Measurements from ENCODE around the gene SDS.

Gene SDS

GRCh38 chr12:113413488-113413939 is 9.8 kb upstream of the SDS start:
- H3K4me1 ChIP-seq, result no peaks in the 10 kb centered on the region
- no peak overlapping the region for H3K9ac ChIP-seq
- TF ChIP-seq CTCF (IDR thresholded peaks at IDR 0.05), result no peak
- H3K79me2 ChIP-seq, result no peaks in the 10 kb centered on the region
- no peak overlapping the region for H3K27ac ChIP-seq
- no peaks in the 10 kb centered on the region for H3K27me3 ChIP-seq (ENCODE audit: control insufficient read depth, insufficient read depth, low read length)
- no peaks in the 10 kb centered on the region for H3K36me3 ChIP-seq (ENCODE audit: control insufficient read depth, insufficient read depth, low read length)
- H3K4me3 ChIP-seq (ENCODE audit: low read depth, low read length), result no peak overlapping the region
- no peaks in the 10 kb centered on the region for H3K9me3 ChIP-seq (ENCODE audit: control insufficient read depth, low read length)
- H3K4me2 ChIP-seq (ENCODE audit: low read length), result no peak overlapping the region
- H2AFZ ChIP-seq, result no peak overlapping the region

- no peak overlapping the region for H3K4me3 ChIP-seq (ENCODE audit: low read depth, low read length)
- no peak overlapping the region for H3K4me2 ChIP-seq (ENCODE audit: low read length)
- no peaks in the 10 kb centered on the region for H3K79me2 ChIP-seq
- H3K27ac ChIP-seq, result no peak overlapping the region
- H3K9ac ChIP-seq, result no peak overlapping the region
- H3K9me3 ChIP-seq (ENCODE audit: control insufficient read depth, low read length), result no peaks in the 10 kb centered on the region
- no peaks in the 10 kb centered on the region for H3K27me3 ChIP-seq (ENCODE audit: control insufficient read depth, insufficient read depth, low read length)
- no peaks in the 10 kb centered on the region for H3K36me3 ChIP-seq (ENCODE audit: control insufficient read depth, insufficient read depth, low read length)
- H2AFZ ChIP-seq, result no peak overlapping the region
- TF ChIP-seq CTCF (IDR thresholded peaks at IDR 0.05), result no peak
- no peaks in the 10 kb centered on the region for H3K4me1 ChIP-seq
Measured at GRCh38 chr12:113409462-113410124, 5.9 kb upstream of the SDS start.

GRCh38 chr12:113408756-113409298 is 5.1 kb upstream of the SDS start:
- no peak overlapping the region for H3K9ac ChIP-seq
- no peaks in the 10 kb centered on the region for H3K27me3 ChIP-seq (ENCODE audit: control insufficient read depth, insufficient read depth, low read length)
- H3K36me3 ChIP-seq (ENCODE audit: control insufficient read depth, insufficient read depth, low read length), result no peaks in the 10 kb centered on the region
- H3K4me1 ChIP-seq, result no peaks in the 10 kb centered on the region
- no peak overlapping the region for H2AFZ ChIP-seq
- H3K79me2 ChIP-seq, result no peaks in the 10 kb centered on the region
- no peaks in the 10 kb centered on the region for H3K9me3 ChIP-seq (ENCODE audit: control insufficient read depth, low read length)
- no peak overlapping the region for H3K27ac ChIP-seq
- TF ChIP-seq CTCF (IDR thresholded peaks at IDR 0.05), result no peak
- no peak overlapping the region for H3K4me2 ChIP-seq (ENCODE audit: low read length)
- H3K4me3 ChIP-seq (ENCODE audit: low read depth, low read length), result no peak overlapping the region

DNA sequence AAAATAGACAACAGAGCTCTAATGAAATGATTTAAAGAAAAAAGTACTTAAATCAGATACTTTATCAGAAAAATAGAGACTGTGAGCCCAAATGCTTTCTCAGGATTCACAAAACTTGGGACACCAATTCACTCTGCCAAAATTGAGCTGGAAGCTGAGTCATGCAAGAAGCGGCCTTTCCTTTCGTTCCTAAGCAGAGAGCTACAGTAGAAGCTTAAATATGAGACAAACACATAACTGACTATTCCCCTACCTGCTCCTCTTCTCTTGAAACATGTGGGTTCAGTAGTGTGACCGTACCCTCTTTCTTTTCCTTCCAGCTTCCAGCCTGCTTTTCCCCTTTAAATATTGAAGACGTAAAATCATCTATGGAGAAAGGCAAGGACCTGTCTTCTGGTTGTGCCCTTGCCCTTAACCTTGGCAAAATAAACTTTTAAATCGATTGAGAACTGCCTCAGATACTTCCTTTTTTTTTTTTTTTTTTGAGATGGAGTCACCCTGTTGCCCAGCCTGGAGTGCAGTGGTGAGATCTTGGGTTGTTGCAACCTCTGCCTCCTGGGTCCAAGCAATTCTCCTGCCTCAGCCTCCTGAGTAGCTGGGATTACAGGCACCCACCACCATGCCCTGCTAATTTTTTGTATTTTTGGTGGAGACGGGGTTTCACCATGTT is 4.4 kb upstream of the SDS start:
- no peak overlapping the region for H3K9ac ChIP-seq
- no peak overlapping the region for H2AFZ ChIP-seq
- H3K9me3 ChIP-seq (ENCODE audit: control insufficient read depth, low read length), result no peaks in the 10 kb centered on the region
- no peaks in the 10 kb centered on the region for H3K36me3 ChIP-seq (ENCODE audit: control insufficient read depth, insufficient read depth, low read length)
- no peaks in the 10 kb centered on the region for H3K79me2 ChIP-seq
- no peak overlapping the region for H3K27ac ChIP-seq
- H3K27me3 ChIP-seq (ENCODE audit: control insufficient read depth, insufficient read depth, low read length), result no peaks in the 10 kb centered on the region
- TF ChIP-seq CTCF (IDR thresholded peaks at IDR 0.05), result no peak
- no peaks in the 10 kb centered on the region for H3K4me1 ChIP-seq
- H3K4me2 ChIP-seq (ENCODE audit: low read length), result no peak overlapping the region
- H3K4me3 ChIP-seq (ENCODE audit: low read depth, low read length), result no peak overlapping the region
